HG03442 (cell line): ENCODE results near the gene CGNL1.

Experiments used
- ATAC-seq: cut with Tn5 transposase; IDR thresholded peaks from one replicate; pipeline ENCODE4 v1.9.1; 2021; ENCODE audit warnings: mild to moderate bottlenecking, moderate library complexity; ENCODE audit not compliant: unreplicated experiment

The CGNL1 gene

GRCh38 chr15:57495554-57496165, 119.4 kb downstream of the CGNL1 start:
- no peak for ATAC-seq

DNA sequence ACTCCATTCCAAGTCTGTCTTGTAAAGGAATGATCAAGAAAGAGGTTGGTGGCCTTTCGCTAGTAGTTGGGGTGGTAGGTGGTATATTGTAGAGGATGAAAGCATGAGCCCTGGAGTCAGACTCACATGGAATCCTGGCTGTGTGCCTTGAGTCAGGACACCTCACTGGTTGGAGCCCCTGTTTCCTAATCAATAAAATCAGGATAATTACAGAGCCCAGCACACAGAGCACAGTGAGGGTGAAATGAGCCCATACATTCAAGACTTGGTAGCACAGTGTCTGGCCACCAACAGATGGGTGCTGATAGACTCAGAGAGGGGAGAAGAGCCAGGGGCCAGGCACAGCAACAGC, 120.3 kb downstream of the CGNL1 start:
- no peak for ATAC-seq

GRCh38 chr15:57496946-57497869, 120.9 kb downstream of the CGNL1 start:
- no peak for ATAC-seq

DNA sequence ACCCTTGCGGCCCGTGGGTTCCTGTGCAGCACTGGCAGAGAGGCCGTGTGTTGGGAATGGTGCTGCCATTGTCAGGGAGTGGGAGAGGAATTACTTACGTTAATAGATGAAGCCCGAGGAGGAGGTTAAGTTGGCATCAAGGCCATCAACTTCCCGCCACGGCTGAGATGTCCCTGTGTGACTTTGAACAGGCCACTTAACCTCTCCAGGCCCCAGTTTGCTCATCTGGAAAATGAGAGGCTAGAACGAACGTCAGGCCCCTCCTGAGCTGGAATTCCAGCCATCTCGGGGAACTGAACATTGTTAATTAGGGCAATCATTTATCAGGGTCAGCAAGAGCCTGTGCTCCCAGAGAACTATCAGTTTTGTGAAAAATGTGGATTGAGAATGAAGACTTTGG, 124.0 kb downstream of the CGNL1 start:
- ATAC-seq, result no peak

DNA sequence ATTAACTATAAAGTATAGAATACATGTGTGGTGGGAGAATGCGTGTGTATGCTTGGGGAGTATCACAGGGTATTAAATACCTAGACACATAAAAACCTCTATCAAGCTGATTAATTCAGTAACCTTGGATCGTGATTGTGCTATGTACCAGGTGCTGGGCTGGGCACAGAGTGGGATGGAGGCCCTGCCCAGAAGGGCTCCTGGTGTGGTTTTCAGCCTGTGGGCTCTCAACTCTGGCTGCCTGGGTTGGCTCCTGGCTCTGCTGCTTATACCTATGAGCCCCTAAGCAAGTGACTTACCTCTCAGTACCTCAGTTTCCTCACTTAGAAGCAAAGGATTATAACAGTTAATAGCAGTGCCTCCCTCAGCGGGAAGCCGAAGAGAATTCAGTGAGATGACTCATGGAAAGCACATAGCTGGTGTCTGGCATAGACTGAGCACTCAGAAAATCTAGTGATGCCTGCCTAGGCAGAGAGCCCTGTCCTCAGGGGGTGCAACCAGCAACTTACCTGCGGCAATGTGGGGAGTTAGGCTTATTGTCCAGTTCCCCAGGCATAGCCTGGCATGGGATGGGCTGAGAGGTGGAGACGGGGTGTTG, 124.8 kb downstream of the CGNL1 start:
- ATAC-seq, result no peak

GRCh38 chr15:57502116-57502515, 125.8 kb downstream of the CGNL1 start:
- no peak for ATAC-seq

- ATAC-seq, result no peak
Observed at GRCh38 chr15:57503051-57503702, 126.9 kb downstream of the CGNL1 start.

DNA sequence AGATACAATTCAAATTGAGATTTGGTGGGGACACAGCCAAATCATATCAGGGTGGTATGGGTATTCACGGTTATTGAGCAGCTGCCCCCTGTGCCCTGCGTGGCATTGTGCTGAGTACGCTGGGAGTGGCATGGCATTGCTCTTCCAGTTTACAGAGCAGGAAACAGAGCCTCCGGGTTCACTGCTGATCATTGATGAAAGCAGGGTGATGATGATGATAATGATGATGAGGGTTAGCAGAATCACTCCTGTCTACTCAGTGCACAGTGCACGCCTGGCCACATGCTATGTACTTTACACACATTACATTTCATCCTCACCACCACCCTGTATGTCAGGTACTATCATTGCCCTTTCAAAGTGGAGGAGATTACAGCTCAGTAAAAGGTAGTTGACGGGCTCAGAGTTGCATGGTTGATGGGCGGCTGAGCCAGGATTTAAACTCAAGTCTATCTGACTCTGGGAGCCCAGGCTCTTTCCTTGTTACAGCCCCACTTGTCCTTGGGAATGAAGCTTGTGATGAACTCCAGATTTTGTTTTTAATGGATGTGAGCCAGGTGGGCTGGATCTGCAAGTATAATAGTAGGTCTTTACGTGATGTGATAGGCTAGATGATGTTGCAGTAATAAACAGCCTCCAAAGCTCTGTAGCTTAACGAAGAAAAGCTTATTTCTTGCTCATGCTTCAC, 127.8 kb downstream of the CGNL1 start:
- no peak for ATAC-seq

GRCh38 chr15:57504599-57504940, 128.3 kb downstream of the CGNL1 start:
- ATAC-seq, result no peak

GRCh38 chr15:57505056-57505715, 128.9 kb downstream of the CGNL1 start:
- no peak for ATAC-seq

DNA sequence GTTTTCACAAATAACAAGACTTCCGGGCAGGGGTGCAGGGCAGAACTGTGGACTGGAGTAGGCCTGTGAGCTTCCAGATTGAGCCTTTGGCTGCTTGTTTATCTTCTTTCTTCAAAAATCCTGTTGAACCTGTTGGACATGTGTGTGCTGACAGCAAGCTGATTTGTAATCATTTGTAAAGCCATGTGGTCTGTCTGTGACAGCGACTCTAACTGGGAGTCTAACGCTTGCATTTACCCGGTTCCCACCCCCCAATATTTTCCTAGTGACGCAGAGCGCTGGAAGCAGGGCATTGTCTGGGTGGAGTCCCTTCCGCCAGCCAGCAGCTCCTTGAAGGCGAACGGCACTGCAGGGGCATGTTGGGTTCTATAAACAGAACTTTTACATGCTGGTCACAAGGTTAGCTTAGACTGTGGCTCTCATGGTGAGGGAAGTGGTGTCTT, 129.7 kb downstream of the CGNL1 start:
- ATAC-seq, result no peak

- no peak for ATAC-seq
Observed at GRCh38 chr15:57506422-57506821, 130.1 kb downstream of the CGNL1 start.

- no peak for ATAC-seq
Observed at GRCh38 chr15:57507111-57507510, 130.8 kb downstream of the CGNL1 start.

- no peak for ATAC-seq
Observed at GRCh38 chr15:57509126-57509525, 132.8 kb downstream of the CGNL1 start.

GRCh38 chr15:57509965-57510364, 133.7 kb downstream of the CGNL1 start:
- no peak for ATAC-seq

DNA sequence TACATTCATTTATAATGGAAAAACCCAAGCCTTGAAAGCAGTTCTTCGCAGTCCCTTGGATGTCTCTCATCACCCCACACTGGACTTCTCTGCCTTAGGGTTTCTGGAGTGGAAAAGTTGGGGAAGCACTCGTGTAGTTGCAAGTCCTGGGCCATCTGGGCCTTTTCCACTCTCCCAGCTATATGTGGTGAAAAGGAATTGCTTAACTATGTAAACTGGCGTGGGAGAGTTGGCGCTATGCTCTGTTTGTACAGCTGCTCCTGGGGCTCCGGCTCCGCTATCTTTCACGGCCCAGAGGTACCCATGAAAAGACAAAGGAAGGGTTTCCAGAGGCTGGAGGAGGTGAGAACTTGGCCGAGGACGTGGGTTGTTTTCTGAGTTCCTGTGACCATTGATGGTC, 134.3 kb downstream of the CGNL1 start:
- ATAC-seq, result no peak

GRCh38 chr15:57516327-57517029, 140.2 kb downstream of the CGNL1 start:
- ATAC-seq, result no peak

DNA sequence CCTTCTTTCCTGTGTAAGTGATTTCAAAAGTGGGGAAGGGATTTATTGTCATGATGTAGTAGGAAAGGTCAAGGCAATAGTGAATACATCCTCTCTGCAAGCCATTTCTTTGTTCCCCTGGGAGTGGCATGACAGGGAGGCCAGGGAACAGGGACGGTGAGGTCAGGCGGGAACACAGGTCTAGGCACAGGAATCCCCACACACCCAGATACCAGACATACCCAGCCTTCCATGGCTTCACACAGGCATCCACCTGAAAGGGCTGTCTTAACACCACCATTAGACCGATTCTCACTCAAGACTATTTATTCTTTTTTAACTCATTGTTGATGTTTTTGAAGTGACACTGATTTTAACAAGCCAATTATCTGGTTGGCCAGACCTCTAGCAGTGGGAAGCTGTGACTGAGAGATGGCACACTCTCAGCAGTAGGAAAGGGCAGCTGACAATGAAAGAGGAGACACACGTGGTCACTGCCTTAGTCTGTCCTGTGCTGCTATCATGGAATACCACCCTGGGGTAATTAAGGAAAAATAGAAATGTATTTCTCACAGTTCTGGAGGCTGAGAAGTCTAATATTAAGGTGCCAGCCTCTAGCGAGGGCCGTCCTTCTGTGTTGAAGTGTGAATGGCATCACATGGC, 140.8 kb downstream of the CGNL1 start:
- no peak for ATAC-seq

GRCh38 chr15:57518779-57519405, 142.6 kb downstream of the CGNL1 start:
- ATAC-seq, result no peak
